Measurements from ENCODE around the gene FAAH.
"Not testable (repeated sequence)": the region's sequence is repeated elsewhere in the genome, so short reads cannot be mapped to it uniquely, and the experiment has no call there.

Gene FAAH

GRCh38 chr1:46394108-46394871 lies at the start of gene FAAH:
Gene FAAH, plus strand, starts transcription at chr1:46394317. Its CDS starts 32 bp downstream, at chr1:46394349.
- DNase-seq = peak; percentile 51

GRCh38 chr1:46344481-46344880 lies 49.6 kb upstream of the FAAH start:
- DNase-seq = no peak

GRCh38 chr1:46345281-46345680 lies 48.8 kb upstream of the FAAH start:
- DNase-seq = no peak

- no peak for DNase-seq
These were observed 41.8 kb upstream of the FAAH start for GRCh38 chr1:46352363-46352762.

GRCh38 chr1:46355920-46356319 lies 38.2 kb upstream of the FAAH start:
- DNase-seq = not testable (repeated sequence)

GRCh38 chr1:46362158-46362557 lies 32.0 kb upstream of the FAAH start:
- no peak for DNase-seq

- DNase-seq = no peak
These were observed 31.0 kb upstream of the FAAH start for GRCh38 chr1:46363121-46363520.

GRCh38 chr1:46364612-46365011 lies 29.5 kb upstream of the FAAH start:
- DNase-seq = no peak

- DNase-seq = not testable (repeated sequence)
These were observed 28.3 kb upstream of the FAAH start for GRCh38 chr1:46365796-46366195.

- no peak for DNase-seq
These were observed 27.0 kb upstream of the FAAH start for GRCh38 chr1:46367072-46367471.

- not testable (repeated sequence) for DNase-seq
These were observed 26.4 kb upstream of the FAAH start for GRCh38 chr1:46367701-46368100.

GRCh38 chr1:46368791-46369190 lies 25.3 kb upstream of the FAAH start:
- DNase-seq = no peak

GRCh38 chr1:46369542-46370213 lies 24.4 kb upstream of the FAAH start:
- no peak for DNase-seq

GRCh38 chr1:46370214-46370633 lies 23.9 kb upstream of the FAAH start:
- no peak for DNase-seq

GRCh38 chr1:46372431-46372830 lies 21.7 kb upstream of the FAAH start:
- no peak for DNase-seq

GRCh38 chr1:46379996-46380395 lies 14.1 kb upstream of the FAAH start:
- DNase-seq = no peak

GRCh38 chr1:46380508-46380907 lies 13.6 kb upstream of the FAAH start:
- DNase-seq = no peak

- no peak for DNase-seq
These were observed 607 bp upstream of the FAAH start for GRCh38 chr1:46393510-46393909.

GRCh38 chr1:46394872-46395465 lies 852 bp downstream of the FAAH start:
- no peak for DNase-seq

GRCh38 chr1:46396441-46397398 lies 2.6 kb downstream of the FAAH start:
- DNase-seq = no peak

- DNase-seq = no peak
These were observed 5.2 kb downstream of the FAAH start for GRCh38 chr1:46399307-46399706.

- no peak for DNase-seq
These were observed 6.3 kb downstream of the FAAH start for GRCh38 chr1:46400421-46400820.

Data from activated naive CD4-positive, alpha-beta T cell treated with Interleukin-2 at 50 U/mL for 16 hours (primary cell).